GM21423 (cell line): ENCODE data around the gene HOXB2.

Experiments
- ATAC-seq: cut with Tn5 transposase; IDR thresholded peaks from one replicate; pipeline ENCODE4 v1.9.1; 2021; ENCODE audit warnings: mild to moderate bottlenecking, moderate library complexity; ENCODE audit not compliant: unreplicated experiment

Gene HOXB2

GRCh38 chr17:48579471-48579759, 34.5 kb upstream of the HOXB2 start:
- ATAC-seq = no peak

GRCh38 chr17:48578616-48579470, 33.9 kb upstream of the HOXB2 start:
- no peak for ATAC-seq

DNA sequence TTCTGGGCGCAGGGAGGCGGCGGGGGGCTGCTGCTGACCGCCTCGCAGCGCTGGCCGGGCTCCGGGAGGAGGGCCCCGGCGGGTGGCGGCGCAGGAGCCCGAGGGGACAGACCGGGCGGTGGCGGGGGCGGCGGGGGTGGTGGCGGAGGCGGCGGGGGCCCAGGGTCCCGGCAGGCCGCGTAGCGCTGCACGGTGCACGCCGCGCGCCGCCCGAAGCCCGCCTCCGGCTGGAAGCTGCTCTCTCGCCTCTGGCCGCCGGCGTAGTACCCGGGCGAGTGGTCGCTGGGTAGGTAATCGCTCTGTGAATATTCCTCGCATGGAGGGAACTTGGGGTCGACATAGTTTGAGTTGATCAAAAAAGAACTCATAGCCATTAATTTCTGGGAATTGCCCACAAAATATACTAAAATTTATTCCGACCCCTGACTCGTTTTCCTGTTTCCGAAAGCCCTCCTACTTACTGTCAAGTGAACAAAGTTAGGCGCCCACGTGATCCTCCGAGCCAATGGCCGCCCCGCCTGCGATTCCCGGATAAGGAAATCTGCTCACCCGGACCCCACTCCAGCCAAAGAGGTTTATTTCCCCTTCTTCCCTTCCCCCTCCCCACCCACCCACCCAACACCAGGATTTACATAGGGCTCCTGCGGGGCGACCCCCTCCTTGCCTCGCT, 33.2 kb upstream of the HOXB2 start, which contains the start of gene HOXB4:
Gene HOXB4, minus strand, starts transcription at position 405 of the 670 bp plus-strand sequence. Its CDS starts 31 bp downstream, at position 374.
- ATAC-seq = no peak

DNA sequence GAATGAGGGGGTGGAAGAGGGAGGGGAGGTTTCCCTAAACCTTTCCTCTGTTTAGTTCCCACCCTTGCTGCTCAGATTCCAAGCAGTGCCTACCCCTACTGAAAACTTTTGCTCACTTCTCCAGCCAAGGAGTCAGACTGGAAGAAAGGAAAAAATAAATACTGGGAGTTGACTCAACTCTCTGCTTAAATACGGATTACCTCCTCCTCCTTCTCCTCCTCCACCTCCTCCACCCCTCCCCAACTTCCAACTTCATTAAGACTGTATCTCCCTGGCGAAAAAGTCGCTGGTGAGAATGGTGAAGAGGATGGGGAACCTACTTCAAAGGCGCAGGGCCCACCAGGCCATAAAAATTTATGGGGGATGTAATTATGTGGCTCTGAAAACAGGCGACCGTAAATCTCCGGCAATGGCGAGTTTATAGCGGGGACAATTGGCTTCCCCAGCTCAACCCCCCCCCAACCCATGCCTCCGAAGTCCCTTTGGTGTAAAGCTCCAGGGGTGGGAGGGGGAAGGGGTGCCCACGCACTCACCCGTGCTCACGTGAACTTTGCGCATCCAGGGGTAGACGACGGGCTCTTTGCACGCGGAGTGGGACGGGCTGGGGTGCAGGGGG, 32.5 kb upstream of the HOXB2 start:
- ATAC-seq = no peak

DNA sequence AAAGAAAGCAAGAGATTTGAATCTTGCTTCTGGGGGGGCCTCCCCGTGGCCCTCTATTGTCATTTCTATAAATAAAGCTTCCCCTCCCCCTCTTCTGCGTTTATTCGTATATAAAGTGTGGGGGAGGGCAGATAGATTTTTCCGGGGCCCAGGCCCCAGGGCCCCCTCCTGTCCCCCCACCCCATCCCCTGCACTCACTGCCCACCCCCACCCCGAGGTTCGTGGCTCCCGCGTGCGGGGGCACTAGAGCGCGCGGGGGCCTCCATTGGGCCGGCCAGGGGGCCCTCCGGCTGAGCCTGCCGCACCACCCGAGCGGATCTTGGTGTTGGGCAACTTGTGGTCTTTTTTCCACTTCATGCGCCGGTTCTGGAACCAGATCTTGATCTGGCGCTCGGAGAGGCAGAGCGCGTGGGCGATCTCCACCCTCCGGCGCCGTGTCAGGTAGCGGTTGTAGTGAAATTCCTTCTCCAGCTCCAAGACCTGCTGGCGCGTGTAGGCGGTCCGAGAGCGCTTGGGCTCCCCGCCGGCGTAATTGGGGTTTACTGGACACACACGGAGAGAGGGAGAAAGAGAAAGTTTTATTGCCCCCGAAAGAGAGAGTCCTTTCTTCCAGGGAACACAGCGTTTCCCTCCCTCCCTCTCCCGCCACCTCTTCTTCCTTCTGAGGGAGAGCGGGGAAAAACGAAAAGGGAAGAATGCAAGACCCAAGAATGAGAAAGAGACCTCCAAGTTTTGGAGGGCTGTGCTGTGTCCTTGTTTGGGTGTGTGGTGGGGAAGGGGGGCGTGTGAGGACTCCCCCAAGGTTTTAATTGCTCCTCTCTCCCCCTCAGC, 31.8 kb upstream of the HOXB2 start:
- ATAC-seq = no peak

DNA sequence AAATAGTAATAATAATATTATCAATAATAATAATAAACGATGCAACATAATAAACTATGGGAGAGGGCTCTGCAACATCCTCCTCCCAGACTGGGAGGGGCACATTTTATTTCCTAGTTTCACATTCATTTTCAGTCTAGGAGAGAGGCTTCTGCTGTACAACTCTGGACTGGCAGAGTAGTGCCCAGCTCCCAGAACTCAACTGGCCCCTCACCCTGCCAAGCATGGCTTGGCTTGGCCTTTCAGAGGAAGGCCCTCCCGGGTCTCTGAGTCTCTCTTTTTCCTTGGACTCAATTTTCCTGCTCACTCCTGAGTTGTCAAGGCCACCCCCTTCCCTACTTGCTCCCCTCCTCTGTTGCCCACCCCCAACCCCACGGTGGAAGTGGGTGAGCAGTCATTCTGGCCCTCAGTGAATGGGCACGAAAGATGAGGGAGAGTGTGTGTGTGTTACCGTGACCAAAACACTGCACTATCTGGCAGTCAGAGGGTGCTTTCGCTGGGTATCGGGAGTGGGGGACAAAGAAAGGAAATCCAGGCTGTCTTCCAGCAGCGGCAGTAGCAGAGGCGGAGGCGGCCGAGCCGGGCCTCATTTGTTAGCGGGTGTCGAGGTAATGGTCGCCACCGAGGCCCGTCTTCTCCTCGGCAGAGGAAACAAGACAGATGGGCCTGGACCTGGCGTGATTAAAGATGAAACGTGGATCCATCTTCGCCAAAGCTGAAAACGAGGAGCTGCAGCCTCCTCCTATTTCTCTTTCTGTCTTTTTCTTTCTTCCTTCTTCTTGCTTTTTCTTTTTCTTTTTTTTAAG, 31.0 kb upstream of the HOXB2 start:
- no peak for ATAC-seq

- no peak for ATAC-seq
Measured at GRCh38 chr17:48575066-48575582, 30.2 kb upstream of the HOXB2 start.

- no peak for ATAC-seq
Measured at GRCh38 chr17:48574505-48575065, 29.7 kb upstream of the HOXB2 start.

GRCh38 chr17:48571826-48572417, 27.0 kb upstream of the HOXB2 start:
- ATAC-seq = no peak

- ATAC-seq = no peak
Measured at GRCh38 chr17:48571024-48571818, 26.3 kb upstream of the HOXB2 start.

- no peak for ATAC-seq
Measured at GRCh38 chr17:48570325-48571023, 25.6 kb upstream of the HOXB2 start.

DNA sequence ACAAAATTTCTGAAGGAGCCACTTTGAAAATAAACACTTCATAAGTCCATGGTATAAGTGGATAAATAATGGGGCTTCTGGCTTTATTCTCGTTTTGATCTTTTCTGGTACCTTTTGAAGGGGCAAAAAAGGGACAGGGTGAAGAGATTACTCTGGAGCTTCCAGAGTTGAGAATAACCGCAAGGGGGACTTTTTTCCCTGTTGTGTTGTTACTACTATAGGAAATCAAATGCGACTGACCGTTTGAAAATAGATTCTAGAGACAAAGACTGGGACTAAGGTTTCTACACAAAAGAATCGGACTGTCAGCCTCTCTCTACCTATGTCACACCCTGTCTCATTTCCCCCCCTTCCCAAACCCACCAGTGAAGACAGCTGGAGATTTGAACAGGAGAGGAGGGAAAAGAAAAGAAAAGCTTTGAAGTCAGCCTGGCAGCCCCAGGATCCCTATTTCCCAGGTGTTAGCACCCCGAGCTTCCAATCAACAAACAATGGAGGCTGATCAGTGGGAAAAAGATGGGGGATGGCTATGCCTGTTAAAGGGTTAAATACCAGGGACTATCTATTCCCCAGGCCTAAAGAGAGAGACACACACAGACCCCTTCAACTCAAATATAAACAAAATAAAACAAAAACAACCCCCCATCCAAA, 24.9 kb upstream of the HOXB2 start:
- no peak for ATAC-seq

- no peak for ATAC-seq
Measured at GRCh38 chr17:48569240-48569582, 24.3 kb upstream of the HOXB2 start.

GRCh38 chr17:48568499-48569239, 23.8 kb upstream of the HOXB2 start:
- ATAC-seq = no peak

DNA sequence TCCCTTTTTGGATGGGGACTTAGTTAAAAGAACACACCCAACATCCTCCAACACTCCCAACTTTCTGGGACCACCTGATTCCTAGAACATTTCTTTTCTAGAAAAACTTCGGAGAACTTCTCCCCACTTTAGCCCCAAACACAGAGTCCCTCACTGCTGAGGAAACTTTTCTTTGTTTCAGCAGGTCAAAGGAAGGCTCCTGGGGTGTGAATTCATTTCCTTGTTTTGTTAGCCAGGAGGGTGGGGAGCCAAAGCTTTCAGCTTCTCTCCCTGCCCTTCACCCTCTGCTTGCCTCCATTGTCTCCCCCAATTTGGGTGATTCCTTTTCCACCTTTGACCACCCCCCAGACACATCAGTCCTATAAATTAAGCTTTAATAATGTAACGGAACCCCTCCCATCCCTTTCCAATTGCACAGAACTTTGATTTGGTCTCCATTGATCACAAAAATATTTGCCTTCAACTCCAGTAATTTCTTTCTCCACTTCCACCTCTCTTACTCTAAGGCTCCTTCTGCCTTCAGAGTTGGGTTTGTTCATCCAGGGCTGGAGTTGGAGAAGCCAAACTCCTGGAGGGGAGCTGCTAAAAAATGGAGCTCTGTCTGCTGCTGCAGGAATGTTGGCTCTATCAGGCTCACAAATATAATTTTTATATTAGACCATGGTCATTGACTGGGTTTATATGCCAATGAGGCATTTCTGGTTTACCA, 22.9 kb upstream of the HOXB2 start:
- no peak for ATAC-seq

GRCh38 chr17:48567209-48567608, 22.3 kb upstream of the HOXB2 start:
- no peak for ATAC-seq
